ENCODE data around the gene KRTAP1-4.
A peak's percentile ranks its signal among the peaks of the same experiment; 100 is the strongest.

KRTAP1-4 gene

DNA sequence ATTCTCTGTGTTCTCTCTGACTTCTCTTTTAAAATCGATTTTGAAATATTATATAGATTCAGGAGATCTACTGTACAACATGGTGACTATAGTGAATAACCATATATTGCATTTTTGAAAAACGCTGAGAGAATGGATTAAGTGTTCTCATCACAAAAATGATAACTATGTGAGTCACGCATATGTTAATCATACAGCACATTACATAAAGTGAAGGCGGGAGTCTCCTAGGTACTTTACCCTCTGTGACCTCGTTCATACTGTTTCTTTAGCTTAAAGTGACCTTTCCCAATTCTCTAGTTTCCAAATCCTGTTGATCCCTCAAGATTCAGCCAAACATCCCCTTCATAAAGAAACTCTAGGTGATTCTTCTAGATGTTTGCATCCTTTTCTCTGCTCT lies 27.2 kb downstream of the KRTAP1-4 start:
- no peak for DNase-seq

DNA sequence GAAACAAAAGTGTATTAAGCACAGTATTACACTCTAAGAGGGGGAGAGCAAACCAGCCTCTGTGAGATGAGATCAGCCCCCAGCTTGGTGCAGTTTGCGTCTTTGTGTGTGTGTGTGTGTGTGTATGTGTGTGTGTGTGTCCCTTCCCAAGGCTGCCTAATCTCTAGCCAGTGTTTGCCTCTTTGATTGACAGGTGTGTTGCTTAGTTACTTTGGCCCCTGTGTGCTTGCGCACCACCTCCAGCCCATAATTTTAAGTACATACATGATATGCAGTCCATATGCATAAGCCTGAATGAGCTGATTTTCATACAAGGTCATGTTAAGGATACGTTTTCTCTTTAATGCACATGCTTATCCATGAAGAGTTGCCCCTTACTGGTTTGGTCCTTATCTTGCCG lies 28.2 kb downstream of the KRTAP1-4 start:
- no peak for DNase-seq

DNA sequence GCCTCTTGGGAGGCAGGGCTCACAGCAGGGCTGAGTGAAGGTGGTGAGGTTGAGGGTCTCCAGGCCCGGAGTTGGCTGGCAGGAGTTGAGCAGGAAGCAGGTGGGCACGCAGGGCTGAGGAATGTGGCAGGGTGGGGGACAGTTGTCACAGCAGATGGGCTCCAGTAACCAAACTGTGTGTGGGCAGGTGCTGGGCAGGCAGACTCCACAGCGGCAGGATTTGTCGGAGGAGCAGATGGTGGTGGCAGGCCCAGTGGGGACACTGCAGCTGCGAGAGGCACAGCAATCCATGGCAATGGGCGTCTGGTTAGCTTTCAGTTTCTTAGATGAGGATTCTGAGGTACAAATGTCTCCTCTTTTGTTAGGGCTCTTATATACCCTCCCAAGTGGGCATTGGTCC lies 30.4 kb downstream of the KRTAP1-4 start, which contains the start of gene KRTAP3-2:
Gene KRTAP3-2 (minus strand): TSS at position 344 of the 400 bp plus-strand sequence. CDS start 53 bp downstream, at position 291.
- DNase-seq: peak; percentile 28

DNA sequence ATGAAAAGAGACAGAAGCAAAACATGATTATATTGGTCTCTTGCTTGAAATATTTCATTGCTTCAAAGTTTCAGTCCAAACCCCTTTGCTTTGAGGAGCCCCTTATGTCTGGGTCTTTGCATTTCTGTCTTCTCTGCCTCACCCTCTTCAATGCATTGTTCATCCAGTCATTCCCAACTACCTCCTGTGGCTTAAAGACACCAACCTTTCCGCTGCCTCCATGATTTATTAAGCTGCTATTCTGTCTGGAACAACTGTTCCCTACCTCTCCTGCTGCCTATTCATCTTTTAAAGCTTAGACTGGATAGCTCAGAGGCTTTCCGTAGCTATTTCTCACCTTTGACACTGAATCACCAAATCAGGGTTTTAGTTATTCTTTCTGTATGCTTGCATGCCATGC lies 32.6 kb downstream of the KRTAP1-4 start:
- DNase-seq: no peak

DNA sequence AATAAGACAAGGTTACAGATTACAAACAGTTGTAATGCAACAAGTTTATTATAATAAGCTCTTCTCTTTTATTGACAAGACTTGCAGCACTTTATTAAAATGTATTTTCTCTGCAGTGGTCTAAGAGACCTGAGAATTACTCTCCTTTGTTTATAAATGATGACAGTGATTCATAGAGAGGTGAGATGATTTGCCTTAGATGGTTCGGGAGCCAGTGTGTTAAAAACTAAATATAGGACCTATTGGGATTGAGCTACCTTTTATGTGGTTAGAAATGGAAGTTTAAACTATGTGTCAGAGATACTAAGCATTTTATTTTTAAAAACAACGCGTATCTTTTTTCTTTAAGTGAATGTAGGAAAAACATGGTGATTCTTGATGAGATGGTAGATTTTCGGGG lies 33.2 kb downstream of the KRTAP1-4 start:
- DNase-seq: no peak

DNA sequence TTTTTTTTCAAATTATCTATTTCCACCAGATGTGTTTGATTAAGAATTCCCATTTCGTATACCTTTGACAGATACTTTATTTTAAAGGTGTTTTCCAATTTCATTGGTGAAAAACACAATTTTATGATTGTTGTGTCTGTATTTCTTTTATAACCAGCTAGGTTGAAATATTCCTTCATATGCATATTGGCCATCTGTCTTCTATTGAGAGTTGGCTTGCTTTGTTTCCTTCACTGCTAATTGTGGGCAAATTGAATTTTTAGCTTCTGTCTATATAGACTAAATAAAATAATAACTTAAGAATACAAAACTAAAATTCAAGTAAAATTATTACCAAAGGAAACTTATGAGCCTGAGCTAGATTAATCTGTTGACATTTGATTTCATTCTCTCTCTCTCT lies 34.9 kb downstream of the KRTAP1-4 start:
- no peak for DNase-seq

DNA sequence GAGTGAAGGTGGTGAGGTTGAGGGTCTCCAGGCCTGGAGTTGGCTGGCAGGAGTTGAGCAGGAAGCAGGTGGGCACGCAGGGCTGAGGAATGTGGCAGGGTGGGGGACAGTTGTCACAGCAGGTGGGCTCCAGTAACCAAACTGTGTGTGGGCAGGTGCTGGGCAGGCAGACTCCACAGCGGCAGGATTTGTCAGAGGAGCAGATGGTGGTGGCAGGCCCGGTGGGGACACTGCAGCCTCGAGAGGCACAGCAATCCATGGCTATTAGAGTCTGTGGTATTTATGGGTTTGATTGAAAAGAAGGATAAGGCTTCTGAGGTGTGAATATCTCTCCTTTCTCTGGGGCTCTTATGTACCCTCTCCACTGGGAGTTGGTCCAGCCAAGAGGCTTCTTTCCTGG lies 36.2 kb downstream of the KRTAP1-4 start, which contains the start of gene KRTAP3-3:
Gene KRTAP3-3 (minus strand): TSS at position 326 of the 400 bp plus-strand sequence. CDS start 67 bp downstream, at position 259.
- peak; percentile 17 for DNase-seq

DNA sequence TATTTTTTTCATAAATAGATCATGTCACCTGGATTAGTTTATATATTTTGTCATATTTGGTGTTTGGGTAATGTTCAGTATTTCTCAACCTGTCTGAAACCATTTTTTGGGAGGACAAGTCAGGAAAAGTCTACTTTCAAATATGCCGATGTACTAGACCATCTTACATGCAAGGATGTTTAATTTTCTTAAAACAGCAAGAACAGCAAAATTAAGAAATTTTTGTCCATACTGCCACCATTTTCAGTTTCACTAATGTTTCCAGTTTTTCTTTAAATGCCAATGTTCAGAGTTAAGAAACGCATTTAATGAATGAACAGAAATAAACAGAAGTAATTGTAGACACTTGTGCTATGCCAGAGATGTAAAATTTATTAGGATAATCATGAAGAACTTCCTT lies 36.9 kb downstream of the KRTAP1-4 start:
- no peak for DNase-seq

DNA sequence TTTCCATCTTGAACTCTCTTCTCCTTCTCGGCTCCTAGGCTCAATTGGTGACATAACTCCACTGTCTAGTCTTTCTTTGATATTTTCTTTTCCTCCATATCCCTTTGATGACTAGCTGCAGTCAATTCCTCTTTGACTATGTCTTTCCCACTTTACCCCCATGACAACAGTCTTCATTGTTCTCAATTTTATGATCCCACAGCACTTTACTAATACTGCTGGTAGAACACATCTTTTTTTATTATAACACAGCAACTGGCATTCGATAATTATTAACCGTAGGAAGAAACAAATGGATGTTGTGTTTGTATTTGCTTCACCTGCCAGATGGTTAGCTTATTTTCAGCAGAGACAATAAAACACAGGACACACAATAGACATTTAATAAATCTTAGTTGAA lies 37.3 kb downstream of the KRTAP1-4 start:
- no peak for DNase-seq

DNA sequence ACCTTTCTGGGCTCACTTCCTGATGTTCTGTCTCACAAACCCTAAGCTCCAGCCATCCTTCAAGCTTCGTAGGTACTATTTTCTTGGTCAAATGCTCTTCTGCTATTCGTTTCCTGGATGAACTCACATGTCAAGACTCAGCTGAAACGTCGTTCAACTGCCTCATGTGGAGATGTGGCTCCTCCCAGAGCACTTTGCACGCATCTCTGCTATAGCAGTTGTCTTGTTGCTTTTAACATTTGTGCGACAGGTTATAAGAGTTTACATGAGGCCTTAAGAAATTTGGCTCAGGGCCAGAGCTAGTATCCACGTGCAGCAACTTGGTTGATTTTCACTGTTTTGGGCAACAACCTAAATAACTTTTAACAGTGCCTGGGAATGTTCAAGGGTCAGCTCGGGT lies 43.1 kb downstream of the KRTAP1-4 start:
- no peak for DNase-seq

DNA sequence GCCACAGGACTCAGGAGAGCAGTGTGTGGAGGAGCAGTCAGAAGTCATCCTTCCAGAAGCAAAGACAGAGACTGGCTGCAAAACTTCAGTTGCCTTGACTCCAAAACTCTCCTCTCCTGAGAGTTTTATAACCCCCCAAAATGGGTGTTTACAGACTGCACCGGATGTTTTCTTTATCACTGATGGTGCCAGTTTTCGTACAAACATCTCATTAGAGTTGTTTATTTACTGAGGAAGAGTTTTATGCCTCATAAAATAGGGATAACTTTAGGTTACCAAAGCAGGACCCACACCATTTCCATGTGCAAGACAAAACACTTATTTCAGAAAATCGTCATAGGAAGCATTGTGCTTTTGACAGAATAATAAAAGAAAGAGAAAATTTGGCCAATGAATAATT lies 45.8 kb downstream of the KRTAP1-4 start, which contains the start of gene KRT40:
Gene KRT40 (minus strand): TSS at position 101 of the 400 bp plus-strand sequence. CDS start 53 bp downstream, at position 48.
- no peak for DNase-seq

DNA sequence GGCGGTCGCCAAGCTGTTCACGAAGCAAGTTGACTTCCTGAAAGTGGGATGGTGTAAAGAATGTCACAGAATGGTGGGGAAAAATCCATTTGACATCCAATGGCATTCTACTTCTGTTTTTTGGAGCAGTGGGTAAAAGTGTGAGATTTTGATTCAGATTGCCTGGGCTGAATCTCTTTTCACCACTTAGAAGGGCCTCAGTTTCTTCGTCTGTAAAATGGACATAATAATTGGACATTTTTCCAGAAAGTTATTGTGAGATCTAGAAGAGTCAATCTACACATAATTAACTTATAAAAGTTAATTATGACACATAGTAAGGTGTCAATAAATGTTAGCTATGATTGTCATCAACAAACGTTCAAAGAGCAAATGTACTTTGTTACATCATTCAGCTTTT lies 48.9 kb downstream of the KRTAP1-4 start:
- no peak for DNase-seq

DNA sequence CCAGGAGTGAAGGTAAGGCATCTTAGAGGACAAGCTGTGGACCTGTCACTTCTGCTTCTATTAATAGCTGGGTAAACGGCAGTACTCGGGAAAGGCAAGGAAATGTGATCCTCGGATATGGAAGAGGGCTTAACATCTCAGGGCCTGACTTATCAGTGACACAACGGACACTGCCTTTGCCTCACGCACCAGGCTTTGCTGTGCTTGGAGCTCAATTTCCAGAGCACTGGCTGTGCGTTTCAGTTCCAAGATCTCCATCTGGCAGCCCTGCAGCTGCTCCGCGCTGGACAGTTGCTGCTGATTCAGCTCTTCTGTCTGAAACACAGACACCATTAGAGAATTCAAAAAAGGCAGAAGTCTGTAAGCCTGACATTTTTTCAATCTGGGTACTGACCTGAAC lies 49.4 kb downstream of the KRTAP1-4 start:
- peak; percentile 81 for DNase-seq

DNA sequence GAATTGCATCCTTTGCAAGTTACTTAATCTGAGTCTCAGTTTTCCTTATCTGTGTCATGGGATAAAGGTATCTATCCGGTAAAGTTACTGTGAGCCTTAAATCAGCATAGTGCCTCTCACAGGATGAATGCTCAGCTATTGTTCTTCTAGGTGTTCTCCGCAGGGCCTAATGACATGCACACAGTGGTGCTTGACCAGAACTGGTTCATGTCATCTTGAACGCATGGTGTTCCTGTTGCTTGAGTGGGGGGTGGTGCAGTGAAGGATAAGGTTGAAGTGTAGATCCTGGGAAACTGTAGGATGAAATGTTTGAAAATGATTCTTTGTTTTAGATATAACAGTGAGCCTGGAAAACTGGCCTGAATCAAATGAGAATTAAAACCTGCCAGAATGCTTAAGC lies 49.9 kb downstream of the KRTAP1-4 start:
- no peak for DNase-seq
